ENCODE data around the gene SRMS. TPM values are rescaled to one million over a fixed set of nuclear protein-coding genes. Genes with fewer than 3 reads are reported as not detected.

The SRMS gene
- total RNA-seq, 1 experiment from 2014 or later, result 0.22 TPM

DNA sequence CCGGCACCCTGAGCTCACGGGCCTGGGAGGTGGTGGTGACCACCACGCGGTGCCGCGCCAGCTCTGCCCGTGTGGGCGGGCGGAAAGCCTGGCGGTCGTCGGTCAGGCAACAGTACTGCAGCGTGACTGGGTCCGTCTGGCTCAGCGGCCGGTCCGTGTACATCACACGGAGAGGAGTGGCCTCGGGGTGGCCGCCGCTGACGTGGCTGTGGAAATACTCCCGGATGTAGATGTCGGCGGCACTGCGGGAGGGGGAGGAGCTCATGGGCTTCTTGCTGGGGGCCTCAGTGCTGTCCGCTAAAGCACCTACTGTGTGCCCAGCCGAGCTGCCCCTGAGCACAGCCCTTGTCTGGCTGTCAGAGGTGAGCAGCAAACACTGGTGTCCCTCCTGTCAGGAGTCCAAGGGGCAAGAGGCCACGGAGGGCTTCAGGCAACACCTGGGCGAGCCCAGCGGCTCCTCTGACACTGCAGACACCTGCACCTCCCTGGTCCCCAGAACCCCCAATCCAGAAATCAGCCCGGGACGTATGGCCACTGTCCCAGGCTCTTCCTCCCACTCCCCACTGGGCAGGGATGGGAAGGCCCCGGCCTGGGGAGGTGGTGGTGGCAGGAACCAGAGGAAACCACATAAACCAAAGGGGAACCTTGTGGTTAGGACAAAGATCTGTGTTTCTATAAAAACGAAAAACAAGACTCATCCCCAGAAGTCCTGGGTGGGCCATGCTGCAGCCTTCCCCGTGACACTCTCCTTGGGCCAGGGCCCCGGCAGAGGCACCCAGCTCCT, 20.0 kb upstream of the SRMS start:
- Histone ChIP-seq H4K20me1 (ENCODE audit: low read length) (no peaks in the 10 kb centered on the region), H2AFZ (ENCODE audit: low read length) (no peak overlapping the region), H3K4me1 (ENCODE audit: insufficient read depth, low read length) (no peaks in the 10 kb centered on the region), H3K9ac (ENCODE audit: low read length) (no peak overlapping the region), H3K9me2 (replicated peaks; ENCODE audit: low read length) (no peaks in the 10 kb centered on the region), H3K79me2 (ENCODE audit: low read length) (0 out of 2 replicates have a peak, but pooled peaks cover under 1% of the 10 kb centered on the region), H3K4me3 (ENCODE audit: low read length) (no peak overlapping the region), H3K4me2 (ENCODE audit: low read length) (no peak overlapping the region), H3K36me3 (ENCODE audit: low read depth, low read length) (no peaks in the 10 kb centered on the region), H3K27ac (ENCODE audit: low read length) (no peak overlapping the region), H3F3A (ENCODE audit: low read length, unreplicated experiment) (no peaks in the 10 kb centered on the region), H3K9me3 (ENCODE audit: low read length) (no peaks in the 10 kb centered on the region), H3K27me3 (ENCODE audit: low read length) (no peaks in the 10 kb centered on the region)
- TF ChIP-seq EZH2phosphoT487 (IDR thresholded peaks at IDR 0.05; ENCODE audit: borderline replicate concordance, low read length) (no peak), CTCF (conservative IDR thresholded peaks at IDR 0.05; ENCODE audit: low read depth, low read length) (no peak), EZH2 (IDR thresholded peaks at IDR 0.05; ENCODE audit: low read length, unreplicated experiment) (no peak)
- ATAC-seq, result no peak
- DNase-seq, result no peak
- intact Hi-C loops (cut with micrococcal nuclease), result no loop called here
- ChIA-PET CTCF (no interaction called here), POLR2A (ENCODE audit: unreplicated experiment) (no interaction called here)
- BruUV-seq (replicated peaks), result no TSS peak

DNA sequence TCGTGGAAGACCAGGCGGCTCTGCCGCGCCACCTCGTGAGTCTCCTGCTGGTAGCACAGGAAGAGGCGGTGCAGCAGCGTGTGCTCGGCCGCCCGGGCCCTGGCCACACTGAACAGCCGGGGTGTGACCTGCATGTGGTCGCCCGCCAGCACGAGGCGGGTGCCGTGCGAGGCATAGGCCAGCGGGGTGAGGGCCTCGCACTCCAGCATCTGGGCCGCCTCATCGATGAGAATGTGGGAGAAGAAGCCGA, 19.5 kb upstream of the SRMS start:
- ATAC-seq (no peak), DNase-seq (no peak)
- POLR2A ChIA-PET (ENCODE audit: unreplicated experiment), result no interaction called here
- intact Hi-C loops (cut with micrococcal nuclease), result no loop called here
- no peaks in the 10 kb centered on the region for H3K9me3 ChIP-seq (ENCODE audit: low read length)
- H3K9ac ChIP-seq (ENCODE audit: low read length), result no peak overlapping the region
- H3K36me3 ChIP-seq (ENCODE audit: low read depth, low read length), result no peaks in the 10 kb centered on the region
- H3K27ac ChIP-seq (ENCODE audit: low read length), result no peak overlapping the region
- no peaks in the 10 kb centered on the region for H3K4me1 ChIP-seq (ENCODE audit: insufficient read depth, low read length)
- no peaks in the 10 kb centered on the region for H3K79me2 ChIP-seq (ENCODE audit: low read length)
- H3K4me3 ChIP-seq (ENCODE audit: low read length), result no peak overlapping the region
- H4K20me1 ChIP-seq (ENCODE audit: low read length), result no peaks in the 10 kb centered on the region
- no peak overlapping the region for H2AFZ ChIP-seq (ENCODE audit: low read length)
- no TSS peak for BruUV-seq (replicated peaks)
- H3F3A ChIP-seq (ENCODE audit: low read length, unreplicated experiment), result no peaks in the 10 kb centered on the region
- CTCF ChIA-PET, result no interaction called here
- TF ChIP-seq CTCF (conservative IDR thresholded peaks at IDR 0.05; ENCODE audit: low read depth, low read length), result no peak
- H3K4me2 ChIP-seq (ENCODE audit: low read length), result no peak overlapping the region
- no peaks in the 10 kb centered on the region for H3K9me2 ChIP-seq (replicated peaks; ENCODE audit: low read length)
- H3K27me3 ChIP-seq (ENCODE audit: low read length), result no peaks in the 10 kb centered on the region

DNA sequence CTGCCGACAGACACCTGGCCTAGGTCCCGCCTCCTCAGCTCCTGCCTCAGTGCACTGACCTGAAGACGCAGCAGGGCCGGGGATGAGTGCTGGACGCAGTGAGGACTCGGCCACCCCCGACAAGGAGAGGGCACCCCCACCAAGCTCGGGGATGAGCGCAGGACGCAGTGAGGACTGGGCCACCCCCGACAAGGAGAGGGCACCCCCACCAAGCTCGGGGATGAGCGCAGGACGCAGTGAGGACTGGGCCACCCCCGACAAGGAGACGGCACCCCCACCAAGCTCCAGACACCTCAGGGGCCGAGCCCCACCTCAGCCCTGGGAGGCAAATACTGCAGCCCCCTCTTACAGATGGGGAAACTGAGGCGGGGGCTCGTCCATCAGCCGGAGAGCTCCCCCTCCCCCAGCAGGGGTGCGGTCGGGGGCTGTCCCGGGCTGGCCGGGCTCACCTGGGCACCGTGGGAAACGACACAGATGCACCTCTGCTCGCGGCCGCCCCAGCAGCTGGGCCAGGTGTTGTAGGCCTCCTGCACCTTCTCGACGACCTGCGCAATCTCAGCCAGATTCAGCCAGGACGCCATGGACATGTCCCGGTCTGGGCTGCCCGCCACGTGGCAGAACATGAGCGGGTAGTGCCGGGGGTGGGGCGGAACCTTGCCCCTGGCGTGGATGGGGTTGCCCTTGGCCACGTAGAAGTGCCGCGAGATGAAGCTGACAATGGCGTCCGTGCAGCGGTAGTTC, 19.0 kb upstream of the SRMS start:
- Histone ChIP-seq H3K27ac (ENCODE audit: low read length) (no peak overlapping the region), H3K9me2 (replicated peaks; ENCODE audit: low read length) (no peaks in the 10 kb centered on the region), H3K4me3 (ENCODE audit: low read length) (no peak overlapping the region), H3K9me3 (ENCODE audit: low read length) (no peaks in the 10 kb centered on the region), H3K9ac (ENCODE audit: low read length) (no peak overlapping the region), H3K4me2 (ENCODE audit: low read length) (no peak overlapping the region), H3K36me3 (ENCODE audit: low read depth, low read length) (no peaks in the 10 kb centered on the region), H3F3A (ENCODE audit: low read length, unreplicated experiment) (no peaks in the 10 kb centered on the region), H3K4me1 (ENCODE audit: insufficient read depth, low read length) (no peaks in the 10 kb centered on the region), H2AFZ (ENCODE audit: low read length) (no peak overlapping the region), H3K79me2 (ENCODE audit: low read length) (no peaks in the 10 kb centered on the region), H3K27me3 (ENCODE audit: low read length) (no peaks in the 10 kb centered on the region), H4K20me1 (ENCODE audit: low read length) (no peaks in the 10 kb centered on the region)
- intact Hi-C loops (cut with micrococcal nuclease), result no loop called here
- ATAC-seq (no peak), DNase-seq (no peak)
- no TSS peak for BruUV-seq (replicated peaks)
- ChIA-PET POLR2A (ENCODE audit: unreplicated experiment) (no interaction called here), CTCF (no interaction called here)
- TF ChIP-seq EZH2phosphoT487 (IDR thresholded peaks at IDR 0.05; ENCODE audit: borderline replicate concordance, low read length) (no peak), EZH2 (IDR thresholded peaks at IDR 0.05; ENCODE audit: low read length, unreplicated experiment) (no peak), CTCF (conservative IDR thresholded peaks at IDR 0.05; ENCODE audit: low read depth, low read length) (no peak)

Measured in PC-3 (cell line).